OCI-LY7 (cell line): ENCODE data around the gene SLC13A1. TPM values are rescaled to one million over a fixed set of nuclear protein-coding genes. Genes with fewer than 3 reads are reported as not detected.

Experiments used
- BruUV-seq: library from RNA; stranded (reverse); fragments of 400-500 nt; replicated peaks from 2 replicates; lab custom pipeline; 2021; lab: Mats Ljungman, UMichigan
- CTCF ChIA-PET: fragments of 300-600 bp; sonication (Branson Sonifier 250); formaldehyde crosslinking; loops from one replicate; lab custom pipeline; 2022; ENCODE audit warnings: antibody characterized with exemption; ENCODE audit not compliant: unreplicated experiment; lab: Charles Lee
- POLR2A ChIA-PET: fragments of 300-600 bp; sonication (Branson Sonifier 250); formaldehyde crosslinking; loops from one replicate; lab custom pipeline; 2022; ENCODE audit warnings: antibody characterized with exemption; lab: Charles Lee
- DNase-seq: peaks from one replicate; pipeline ENCODE4 v3.0.0-alpha.2; 2015; ENCODE audit warnings: low spot score
- H2AFZ ChIP-seq: fragments of 200-600 bp; sonication (generic), shearing (Covaris generic); 2 replicates; pipeline ENCODE4 v1.6.1; 2014; ENCODE audit warnings: mild to moderate bottlenecking, antibody characterized with exemption, low read length, moderate library complexity
- H3K27ac ChIP-seq: fragments of 200-600 bp; sonication (generic); 2 replicates; pipeline ENCODE4 v1.5.1; 2014; ENCODE audit warnings: mixed run types, low read depth, mild to moderate bottlenecking, moderate library complexity, low read length, inconsistent platforms; ENCODE audit not compliant: poor library complexity, severe bottlenecking
- H3K36me3 ChIP-seq: fragments of 200-600 bp; sonication (generic); 2 replicates; pipeline ENCODE4 v1.6.1; 2014; ENCODE audit warnings: mild to moderate bottlenecking, antibody characterized with exemption, low read length, moderate library complexity, mixed read lengths; ENCODE audit not compliant: insufficient read depth
- H3K4me1 ChIP-seq: fragments of 200-600 bp; sonication (generic); 2 replicates; pipeline ENCODE4 v1.5.1; 2014; ENCODE audit warnings: mild to moderate bottlenecking, low read length; ENCODE audit not compliant: insufficient read depth, poor library complexity, severe bottlenecking
- H3K4me2 ChIP-seq: fragments of 200-600 bp; sonication (generic); 2 replicates; pipeline ENCODE4 v1.6.1; 2014; ENCODE audit warnings: mild to moderate bottlenecking, low read length
- H3K4me3 ChIP-seq: fragments of 200-600 bp; sonication (generic); 2 replicates; pipeline ENCODE4 v1.5.1; 2014; ENCODE audit warnings: mild to moderate bottlenecking, low read depth, low read length; ENCODE audit not compliant: poor library complexity, severe bottlenecking
- H3K79me2 ChIP-seq: fragments of 200-600 bp; sonication (generic); 2 replicates; pipeline ENCODE4 v1.6.1; 2016; ENCODE audit warnings: low read depth, mild to moderate bottlenecking, low read length, moderate library complexity, mixed read lengths; ENCODE audit not compliant: insufficient read depth
- H3K9me2 ChIP-seq: fragments of 200-600 bp; sonication (generic); 2 replicates; pipeline ENCODE4 v1.6.1; 2016; ENCODE audit warnings: mild to moderate bottlenecking, low read length, mixed read lengths; ENCODE audit not compliant: insufficient read depth
- H3K9me3 ChIP-seq: fragments of 200-600 bp; sonication (generic); 2 replicates; pipeline ENCODE4 v1.6.1; 2014; ENCODE audit warnings: mild to moderate bottlenecking, mixed run types, low read length, mixed read lengths
- H4K20me1 ChIP-seq: fragments of 200-600 bp; sonication (generic); 2 replicates; pipeline ENCODE4 v1.6.1; 2014; ENCODE audit warnings: mild to moderate bottlenecking, antibody characterized with exemption, low read length, moderate library complexity, mixed read lengths; ENCODE audit not compliant: insufficient read depth
- CTCF ChIP-seq: fragments of 200-600 bp; sonication (generic); conservative IDR thresholded peaks from 2 replicates; pipeline ENCODE4 v1.5.1; 2014; ENCODE audit warnings: mild to moderate bottlenecking, antibody characterized with exemption, low read length, moderate library complexity, mixed read lengths
- EZH2phosphoT487 ChIP-seq: fragments of 200-600 bp; sonication (generic); IDR thresholded peaks from 2 replicates; pipeline ENCODE4 v1.6.1; 2018; ENCODE audit warnings: low read depth, borderline replicate concordance, mild to moderate bottlenecking, mixed run types, antibody characterized with exemption, low read length, moderate library complexity, mixed read lengths
- intact Hi-C: fragments of 100-400 bp; cut with micrococcal nuclease; formaldehyde crosslinking; loops from one replicate; pipeline ENCODE4 v1.10.0; 2022; ENCODE audit not compliant: unreplicated experiment
- total RNA-seq, 2 experiments: library from RNA; depleted of rRNA in 1 of 2; stranded (reverse); fragments of >200 nt in 1 of 2; shearing (Covaris generic) in 1 of 2; gene quantifications; 2 replicates each; pipeline ENCODE4 v1.2.3, GENCODE V29; 2014 to 2022

SLC13A1 gene
- total RNA-seq, 2 experiments from 2014 or later, result not detected

- POLR2A ChIA-PET, result no interaction called here
These were observed 120.7 kb downstream of the SLC13A1 start for GRCh38 chr7:123079021-123079420.

GRCh38 chr7:123075838-123076467 lies 123.8 kb downstream of the SLC13A1 start:
- POLR2A ChIA-PET, result interaction anchor here (0.6 kb wide), 1 partner anchor 51 kb away, joined by 3 read pairs; no protein-coding TSS in a partner anchor
- intact Hi-C loops, result no loop called here
- H3K4me1 ChIP-seq, result no peaks in the 10 kb centered on the region
- no peaks in the 10 kb centered on the region for H3K9me3 ChIP-seq
- H3K79me2 ChIP-seq, result no peaks in the 10 kb centered on the region
- H3K9me2 ChIP-seq, result no peaks in the 10 kb centered on the region
- DNase-seq, result no peak
- H4K20me1 ChIP-seq, result no peaks in the 10 kb centered on the region
- no peak overlapping the region for H3K4me3 ChIP-seq
- CTCF ChIA-PET, result no interaction called here
- no peak overlapping the region for H3K4me2 ChIP-seq
- TF ChIP-seq EZH2phosphoT487 (no peak), CTCF (no peak)
- H2AFZ ChIP-seq, result no peak overlapping the region
- no TSS peak for BruUV-seq
- no peak overlapping the region for H3K27ac ChIP-seq
- no peaks in the 10 kb centered on the region for H3K36me3 ChIP-seq

More at GRCh38 chr7:123079021-123079420, 120.7 kb downstream of the SLC13A1 start:
- no peaks in the 10 kb centered on the region for H3K79me2 ChIP-seq
- no peaks in the 10 kb centered on the region for H4K20me1 ChIP-seq
- TF ChIP-seq CTCF (no peak), EZH2phosphoT487 (no peak)
- no TSS peak for BruUV-seq
- H3K27ac ChIP-seq, result no peak overlapping the region
- no peaks in the 10 kb centered on the region for H3K4me1 ChIP-seq
- H3K36me3 ChIP-seq, result no peaks in the 10 kb centered on the region
- no peaks in the 10 kb centered on the region for H3K9me2 ChIP-seq
- H3K9me3 ChIP-seq, result no peaks in the 10 kb centered on the region
- no peak overlapping the region for H2AFZ ChIP-seq
- intact Hi-C loops, result no loop called here
- no peak for DNase-seq
- CTCF ChIA-PET, result no interaction called here
- no peak overlapping the region for H3K4me2 ChIP-seq
- H3K4me3 ChIP-seq, result no peak overlapping the region

GRCh38 chr7:123070702-123071286 lies 129.0 kb downstream of the SLC13A1 start:
- H3K4me3 ChIP-seq, result no peak overlapping the region
- no peaks in the 10 kb centered on the region for H3K9me3 ChIP-seq
- peak; percentile 16 for DNase-seq
- H3K9me2 ChIP-seq, result no peaks in the 10 kb centered on the region
- no TSS peak for BruUV-seq
- H3K4me2 ChIP-seq, result no peak overlapping the region
- no peak overlapping the region for H3K27ac ChIP-seq
- H2AFZ ChIP-seq, result no peak overlapping the region
- TF ChIP-seq CTCF, result peak; percentile 78
- TF ChIP-seq EZH2phosphoT487, result no peak
- intact Hi-C loops, result no loop called here
- no peaks in the 10 kb centered on the region for H4K20me1 ChIP-seq
- CTCF ChIA-PET, result no interaction called here
- POLR2A ChIA-PET, result no interaction called here
- no peaks in the 10 kb centered on the region for H3K79me2 ChIP-seq
- H3K36me3 ChIP-seq, result no peaks in the 10 kb centered on the region
- H3K4me1 ChIP-seq, result no peaks in the 10 kb centered on the region
